Glutamatergic neuron (in vitro differentiated cells): ENCODE data around the gene CLEC2L. TPM values are rescaled to one million over a fixed set of nuclear protein-coding genes. Genes with fewer than 3 reads are reported as not detected.

ENCODE experiments used
- DNase-seq: peaks from one replicate; pipeline ENCODE4 v3.0.0; 2022
- H3K27ac Mint-ChIP-seq: one replicate; pipeline ENCODE4 v1.8.0; 2020; ENCODE audit warnings: mild to moderate bottlenecking, mixed read lengths, inconsistent platforms; ENCODE audit not compliant: unreplicated experiment
- H3K27me3 Mint-ChIP-seq: one replicate; pipeline ENCODE4 v1.8.0; 2020; ENCODE audit warnings: mild to moderate bottlenecking, moderate library complexity, mixed read lengths, inconsistent platforms; ENCODE audit not compliant: unreplicated experiment
- H3K36me3 Mint-ChIP-seq: one replicate; pipeline ENCODE4 v1.8.0; 2020; ENCODE audit warnings: mild to moderate bottlenecking, mixed read lengths, inconsistent platforms; ENCODE audit not compliant: unreplicated experiment
- H3K4me1 Mint-ChIP-seq: one replicate; pipeline ENCODE4 v1.8.0; 2020; ENCODE audit warnings: mild to moderate bottlenecking, low read depth, mixed read lengths, inconsistent platforms; ENCODE audit not compliant: unreplicated experiment
- H3K4me3 Mint-ChIP-seq: one replicate; pipeline ENCODE4 v1.8.0; 2020; ENCODE audit warnings: mild to moderate bottlenecking, mixed read lengths, inconsistent platforms; ENCODE audit not compliant: unreplicated experiment
- H3K9me3 Mint-ChIP-seq: one replicate; pipeline ENCODE4 v1.8.0; 2020; ENCODE audit warnings: mild to moderate bottlenecking, moderate library complexity, mixed read lengths, inconsistent platforms; ENCODE audit not compliant: unreplicated experiment
- total RNA-seq: library from RNA; stranded (reverse); fragmentation: NEBNext Ultra II Directional; extraction: Animal tissue kit (Norgen Biotek cat#: 25700); gene quantifications from one replicate; pipeline ENCODE4 v1.2.1, GENCODE V29; 2021; ENCODE audit not compliant: unreplicated experiment
- TF ChIP-seq, protein P1 (sequence below): fragments of 200-600 bp; sonication (generic); IDR thresholded peaks from one replicate; pipeline ENCODE4 v1.5.0; 2021; ENCODE audit not compliant: partially characterized antibody, unreplicated experiment

The CLEC2L gene
- total RNA-seq, 1 donor from 2014 or later, result 3.1 TPM

DNA sequence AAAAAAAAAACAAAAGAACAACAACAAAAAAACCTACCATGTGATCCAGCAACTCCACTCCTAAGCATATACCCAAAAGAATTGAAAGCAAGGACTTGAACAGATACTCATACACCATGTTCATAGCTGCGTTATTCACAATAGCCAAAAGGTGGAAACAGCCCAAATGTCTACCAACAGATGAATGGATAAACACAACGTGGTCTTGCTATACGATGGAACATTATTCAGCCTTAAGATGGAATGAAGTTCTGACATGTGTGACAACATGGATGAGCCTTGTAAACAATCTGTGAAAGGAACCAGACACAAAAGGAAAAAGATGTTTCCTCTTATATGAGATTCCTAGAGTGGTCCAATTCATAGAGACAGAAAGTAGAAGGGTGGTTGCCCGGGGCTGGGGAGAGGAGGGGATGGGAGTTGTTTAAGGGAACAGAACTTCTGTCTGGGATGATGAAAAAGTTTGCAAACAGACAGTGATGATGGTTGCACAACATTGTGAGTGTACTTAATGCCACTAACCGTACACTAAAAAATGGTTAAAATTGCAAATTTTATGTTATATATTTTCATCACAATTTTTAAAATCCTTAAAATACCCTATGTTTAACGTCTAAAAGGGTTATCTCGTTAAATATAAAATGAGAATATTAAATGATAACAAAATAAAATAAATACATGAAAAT lies 11.6 kb downstream of the CLEC2L start:
- TF ChIP-seq, protein P1, sequence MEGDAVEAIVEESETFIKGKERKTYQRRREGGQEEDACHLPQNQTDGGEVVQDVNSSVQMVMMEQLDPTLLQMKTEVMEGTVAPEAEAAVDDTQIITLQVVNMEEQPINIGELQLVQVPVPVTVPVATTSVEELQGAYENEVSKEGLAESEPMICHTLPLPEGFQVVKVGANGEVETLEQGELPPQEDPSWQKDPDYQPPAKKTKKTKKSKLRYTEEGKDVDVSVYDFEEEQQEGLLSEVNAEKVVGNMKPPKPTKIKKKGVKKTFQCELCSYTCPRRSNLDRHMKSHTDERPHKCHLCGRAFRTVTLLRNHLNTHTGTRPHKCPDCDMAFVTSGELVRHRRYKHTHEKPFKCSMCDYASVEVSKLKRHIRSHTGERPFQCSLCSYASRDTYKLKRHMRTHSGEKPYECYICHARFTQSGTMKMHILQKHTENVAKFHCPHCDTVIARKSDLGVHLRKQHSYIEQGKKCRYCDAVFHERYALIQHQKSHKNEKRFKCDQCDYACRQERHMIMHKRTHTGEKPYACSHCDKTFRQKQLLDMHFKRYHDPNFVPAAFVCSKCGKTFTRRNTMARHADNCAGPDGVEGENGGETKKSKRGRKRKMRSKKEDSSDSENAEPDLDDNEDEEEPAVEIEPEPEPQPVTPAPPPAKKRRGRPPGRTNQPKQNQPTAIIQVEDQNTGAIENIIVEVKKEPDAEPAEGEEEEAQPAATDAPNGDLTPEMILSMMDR, result no peak
- Mint-ChIP-seq H3K36me3 (no peaks in the 10 kb centered on the region), H3K9me3 (peaks cover 2% of the 10 kb centered on the region), H3K4me1 (no peaks in the 10 kb centered on the region), H3K4me3 (no peak overlapping the region), H3K27me3 (no peaks in the 10 kb centered on the region), H3K27ac (no peak overlapping the region)
- no peak for DNase-seq

DNA sequence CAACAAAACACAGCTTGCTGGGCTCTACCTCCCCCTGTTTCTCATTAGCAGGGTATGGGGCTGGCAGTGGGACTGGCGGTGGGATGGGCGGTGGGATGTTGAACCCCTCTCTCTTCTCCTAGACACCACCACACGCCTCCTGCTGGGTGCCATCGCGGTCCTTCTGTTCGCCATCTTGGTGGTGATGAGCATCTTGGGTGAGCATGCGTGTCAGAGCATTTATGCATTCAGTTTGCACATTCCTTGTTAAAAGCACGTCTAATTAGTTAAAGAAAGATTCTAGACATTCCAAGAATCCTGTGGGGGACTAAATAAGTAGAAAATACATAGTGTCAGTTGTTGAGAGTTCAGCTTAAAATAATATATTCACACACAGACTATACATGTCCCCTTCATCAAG lies 12.7 kb downstream of the CLEC2L start:
- Mint-ChIP-seq H3K4me1 (no peaks in the 10 kb centered on the region), H3K9me3 (peaks cover 2% of the 10 kb centered on the region), H3K36me3 (no peaks in the 10 kb centered on the region), H3K4me3 (no peak overlapping the region), H3K27ac (no peak overlapping the region), H3K27me3 (no peaks in the 10 kb centered on the region)
- DNase-seq, result no peak
- TF ChIP-seq, protein P1, result no peak

DNA sequence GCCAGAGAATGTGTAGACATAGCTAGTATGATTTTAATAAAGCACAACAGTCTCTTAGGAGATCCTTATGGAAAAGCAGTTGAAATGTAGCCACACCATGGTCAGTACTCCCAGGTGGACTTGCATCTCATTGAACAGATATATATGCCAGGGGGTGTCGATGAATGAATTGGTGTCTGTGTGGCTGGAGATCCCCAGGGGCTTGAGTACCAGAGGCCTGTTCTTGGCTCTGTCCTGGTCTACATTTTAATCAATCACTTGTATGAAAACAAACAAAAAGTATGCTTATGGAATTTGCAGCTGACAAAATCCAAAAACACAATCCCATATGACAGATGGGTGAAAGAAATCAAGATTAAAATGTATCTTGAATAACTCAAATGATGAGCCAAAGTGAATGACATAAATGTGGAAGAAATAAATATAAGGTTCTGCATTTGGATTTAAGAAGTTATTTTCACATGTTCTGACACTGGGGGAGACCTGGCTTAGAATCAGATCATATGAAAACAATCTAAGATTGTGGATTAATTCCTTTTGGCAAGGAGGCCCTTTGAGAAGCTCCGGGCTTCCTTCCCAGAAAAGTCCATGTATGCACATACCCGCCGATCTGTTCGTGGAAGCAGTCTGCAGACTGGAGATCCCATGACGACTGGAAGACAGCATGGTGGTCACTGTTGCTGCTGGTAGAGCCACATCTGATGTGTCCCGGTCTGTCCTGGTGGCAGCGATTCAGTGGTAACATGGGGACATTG lies 15.6 kb downstream of the CLEC2L start:
- DNase-seq, result no peak
- no peak overlapping the region for H3K4me3 Mint-ChIP-seq
- H3K27ac Mint-ChIP-seq, result no peak overlapping the region
- H3K4me1 Mint-ChIP-seq, result no peaks in the 10 kb centered on the region
- peaks cover 3% of the 10 kb centered on the region for H3K27me3 Mint-ChIP-seq
- H3K9me3 Mint-ChIP-seq, result peaks cover 2% of the 10 kb centered on the region
- H3K36me3 Mint-ChIP-seq, result no peaks in the 10 kb centered on the region
- TF ChIP-seq, protein P1, result no peak

DNA sequence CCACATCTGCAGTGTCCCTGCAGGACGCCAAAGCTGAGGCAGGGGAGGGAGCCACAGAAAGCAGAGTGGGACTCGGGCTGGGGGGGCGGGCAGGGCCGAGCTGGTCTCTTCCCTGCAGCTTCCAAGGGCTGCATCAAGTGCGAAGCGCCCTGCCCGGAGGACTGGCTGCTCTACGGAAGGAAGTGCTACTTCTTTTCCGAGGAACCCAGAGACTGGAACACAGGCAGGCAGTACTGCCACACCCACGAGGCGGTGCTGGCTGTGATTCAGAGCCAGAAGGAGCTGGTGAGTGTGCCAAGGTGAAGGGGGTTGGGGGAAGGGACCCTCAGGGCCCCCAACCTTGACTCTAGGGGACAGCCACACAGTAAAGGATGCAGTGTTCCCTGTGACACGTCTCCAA lies 16.7 kb downstream of the CLEC2L start:
- Mint-ChIP-seq H3K9me3 (peaks cover 3% of the 10 kb centered on the region), H3K36me3 (no peaks in the 10 kb centered on the region), H3K4me3 (no peak overlapping the region), H3K27ac (no peak overlapping the region), H3K4me1 (no peaks in the 10 kb centered on the region), H3K27me3 (peaks cover 3% of the 10 kb centered on the region)
- TF ChIP-seq, protein P1, result no peak
- DNase-seq, result no peak
